ENCODE results near the gene CD93. TPM values are rescaled to one million over a fixed set of nuclear protein-coding genes. Genes with fewer than 3 reads are reported as not detected.

The CD93 gene
- total RNA-seq, 1 donor from 2014 or later, result 5.0 TPM

GRCh38 chr20:23100720-23101107 lies 14.6 kb upstream of the CD93 start:
- intact Hi-C loops (cut with micrococcal nuclease), result no loop called here

- intact Hi-C loops (cut with micrococcal nuclease), result no loop called here
Measured at GRCh38 chr20:23099791-23100719, 13.9 kb upstream of the CD93 start.

GRCh38 chr20:23097636-23098580 lies 11.8 kb upstream of the CD93 start:
- intact Hi-C loops (cut with micrococcal nuclease), result no loop called here

- intact Hi-C loops (cut with micrococcal nuclease), result no loop called here
Measured at GRCh38 chr20:23096986-23097520, 10.9 kb upstream of the CD93 start.

- intact Hi-C loops (cut with micrococcal nuclease), result no loop called here
Measured at GRCh38 chr20:23096097-23096496, 10.0 kb upstream of the CD93 start.

GRCh38 chr20:23095499-23095898 lies 9.4 kb upstream of the CD93 start:
- intact Hi-C loops (cut with micrococcal nuclease), result no loop called here

- intact Hi-C loops (cut with micrococcal nuclease), result no loop called here
Measured at GRCh38 chr20:23094927-23095326, 8.8 kb upstream of the CD93 start.

- intact Hi-C loops (cut with micrococcal nuclease), result no loop called here
Measured at GRCh38 chr20:23094213-23094896, 8.2 kb upstream of the CD93 start.

GRCh38 chr20:23093613-23094012 lies 7.5 kb upstream of the CD93 start:
- intact Hi-C loops (cut with micrococcal nuclease), result no loop called here

GRCh38 chr20:23092861-23093495 lies 6.9 kb upstream of the CD93 start:
- intact Hi-C loops (cut with micrococcal nuclease), result no loop called here

- intact Hi-C loops (cut with micrococcal nuclease), result no loop called here
Measured at GRCh38 chr20:23092384-23092756, 6.2 kb upstream of the CD93 start.

- intact Hi-C loops (cut with micrococcal nuclease), result no loop called here
Measured at GRCh38 chr20:23091721-23092383, 5.7 kb upstream of the CD93 start.

GRCh38 chr20:23090878-23091277 lies 4.8 kb upstream of the CD93 start:
- intact Hi-C loops (cut with micrococcal nuclease), result no loop called here

- intact Hi-C loops (cut with micrococcal nuclease), result no loop called here
Measured at GRCh38 chr20:23090147-23090546, 4.0 kb upstream of the CD93 start.

GRCh38 chr20:23088866-23089265 lies 2.7 kb upstream of the CD93 start:
- intact Hi-C loops (cut with micrococcal nuclease), result no loop called here

- intact Hi-C loops (cut with micrococcal nuclease), result no loop called here
Measured at GRCh38 chr20:23087587-23088251, 1.6 kb upstream of the CD93 start.

- intact Hi-C loops (cut with micrococcal nuclease), result no loop called here
Measured at GRCh38 chr20:23086931-23087411, 847 bp upstream of the CD93 start.

- intact Hi-C loops (cut with micrococcal nuclease), result no loop called here
Measured at GRCh38 chr20:23085436-23086055, 578 bp downstream of the CD93 start.

- intact Hi-C loops (cut with micrococcal nuclease), result no loop called here
Measured at GRCh38 chr20:23084845-23085365, 1.2 kb downstream of the CD93 start.

Measured in T-helper 2 cell treated with Interferon-gamma antibody and Interleukin-4, amounts not matched to agents 100 ng/mL and 5 ng/mL, for 36 hours (primary cell).